SK-MEL-5 (cell line): ENCODE data around the gene HMX1. TPM values are rescaled to one million over a fixed set of nuclear protein-coding genes. Genes with fewer than 3 reads are reported as not detected.

ENCODE experiments used
- DNase-seq: peaks from one replicate; pipeline ENCODE4 v3.0.0-alpha.2; 2016; ENCODE audit warnings: low read depth, low spot score
- in situ Hi-C: cut with HindIII; loops from 2 replicates; pipeline ENCODE4 v1.10.0; 2016; ENCODE audit warnings: low sequenced_read_pairs, high pct_unique_total_duplicates, low pct_unique_long_range_greater_than_20kb
- total RNA-seq: library from RNA; depleted of rRNA; stranded (reverse); fragments of >200 nt; shearing (Covaris generic); gene quantifications from 2 replicates; pipeline ENCODE4 v1.2.3, GENCODE V29; 2014

The HMX1 gene
- total RNA-seq, 1 experiment from 2014 or later = 1.3 TPM

- in situ Hi-C loops = no loop called here
- no peak for DNase-seq
Measured at GRCh38 chr4:8874896-8875680, 3.4 kb upstream of the HMX1 start.

GRCh38 chr4:8874003-8874895 is 2.6 kb upstream of the HMX1 start:
- in situ Hi-C loops = no loop called here

GRCh38 chr4:8872402-8873291 is 1.0 kb upstream of the HMX1 start:
- in situ Hi-C loops = no loop called here
- DNase-seq = no peak

More at GRCh38 chr4:8874003-8874895, 2.6 kb upstream of the HMX1 start:
- DNase-seq = no peak

- DNase-seq = no peak
- in situ Hi-C loops = no loop called here
Measured at GRCh38 chr4:8870647-8871416, 807 bp downstream of the HMX1 start.

- DNase-seq = no peak
- in situ Hi-C loops = no loop called here
Measured at GRCh38 chr4:8869898-8870646, 1.6 kb downstream of the HMX1 start.

GRCh38 chr4:8869002-8869897 is 2.4 kb downstream of the HMX1 start:
- no peak for DNase-seq
- in situ Hi-C loops = no loop called here

GRCh38 chr4:8868321-8869001 is 3.2 kb downstream of the HMX1 start:
- DNase-seq = no peak
- in situ Hi-C loops = no loop called here

GRCh38 chr4:8867624-8868320 is 3.9 kb downstream of the HMX1 start:
- in situ Hi-C loops = no loop called here
- no peak for DNase-seq

GRCh38 chr4:8866828-8867623 is 4.6 kb downstream of the HMX1 start:
- in situ Hi-C loops = no loop called here
- DNase-seq = no peak

GRCh38 chr4:8866421-8866820 is 5.2 kb downstream of the HMX1 start:
- DNase-seq = no peak
- in situ Hi-C loops = no loop called here

- in situ Hi-C loops = no loop called here
- DNase-seq = no peak
Measured at GRCh38 chr4:8865681-8866310, 5.8 kb downstream of the HMX1 start.

- in situ Hi-C loops = no loop called here
- no peak for DNase-seq
Measured at GRCh38 chr4:8864912-8865680, 6.5 kb downstream of the HMX1 start.
